DMS 273 (cell line): Measurements from ENCODE around the gene ARFGAP1.

Experiments
- DNase-seq: peaks from one replicate; lab custom pipeline; 2025; ENCODE audit not compliant: unreplicated experiment; lab: John Stamatoyannopoulos, UW

The ARFGAP1 gene

DNA sequence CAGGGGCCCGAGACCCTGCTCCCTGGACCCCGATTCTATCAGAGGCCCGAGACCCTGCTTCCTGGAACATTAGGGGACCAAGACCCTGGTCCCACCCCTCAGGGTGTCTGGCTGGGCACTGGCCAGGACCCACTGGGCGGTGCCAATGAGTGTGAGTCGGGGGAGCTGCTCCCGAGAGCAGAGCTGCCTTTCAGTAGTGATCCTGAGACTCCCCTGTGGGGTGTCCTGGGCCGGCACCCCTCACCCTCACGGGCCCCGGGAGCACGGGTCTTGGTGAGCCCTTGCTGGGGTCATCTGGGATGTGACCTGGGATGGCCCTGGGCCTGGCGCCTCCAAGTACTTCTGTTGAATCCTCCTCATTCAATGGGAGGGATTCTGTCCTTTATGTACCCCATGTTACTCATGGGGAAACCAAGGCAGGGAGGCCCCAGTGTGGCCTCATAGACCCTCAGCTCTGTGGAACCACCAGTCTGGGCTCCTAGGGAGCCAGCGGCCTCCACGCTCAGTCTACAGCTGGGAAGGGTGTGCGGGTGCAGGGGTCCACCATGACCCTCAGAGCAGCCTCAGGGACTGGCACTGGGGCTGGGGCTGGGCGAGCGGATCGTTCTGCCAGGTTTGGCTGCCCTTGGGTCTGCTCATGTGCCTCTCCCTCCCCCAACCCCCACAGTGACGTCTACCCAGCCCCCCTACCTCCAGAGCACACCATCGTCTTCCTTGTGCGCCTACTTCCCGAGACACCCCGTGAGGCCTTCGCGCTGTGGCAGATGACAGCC is 46.0 kb downstream of the ARFGAP1 start:
- DNase-seq = no peak

DNA sequence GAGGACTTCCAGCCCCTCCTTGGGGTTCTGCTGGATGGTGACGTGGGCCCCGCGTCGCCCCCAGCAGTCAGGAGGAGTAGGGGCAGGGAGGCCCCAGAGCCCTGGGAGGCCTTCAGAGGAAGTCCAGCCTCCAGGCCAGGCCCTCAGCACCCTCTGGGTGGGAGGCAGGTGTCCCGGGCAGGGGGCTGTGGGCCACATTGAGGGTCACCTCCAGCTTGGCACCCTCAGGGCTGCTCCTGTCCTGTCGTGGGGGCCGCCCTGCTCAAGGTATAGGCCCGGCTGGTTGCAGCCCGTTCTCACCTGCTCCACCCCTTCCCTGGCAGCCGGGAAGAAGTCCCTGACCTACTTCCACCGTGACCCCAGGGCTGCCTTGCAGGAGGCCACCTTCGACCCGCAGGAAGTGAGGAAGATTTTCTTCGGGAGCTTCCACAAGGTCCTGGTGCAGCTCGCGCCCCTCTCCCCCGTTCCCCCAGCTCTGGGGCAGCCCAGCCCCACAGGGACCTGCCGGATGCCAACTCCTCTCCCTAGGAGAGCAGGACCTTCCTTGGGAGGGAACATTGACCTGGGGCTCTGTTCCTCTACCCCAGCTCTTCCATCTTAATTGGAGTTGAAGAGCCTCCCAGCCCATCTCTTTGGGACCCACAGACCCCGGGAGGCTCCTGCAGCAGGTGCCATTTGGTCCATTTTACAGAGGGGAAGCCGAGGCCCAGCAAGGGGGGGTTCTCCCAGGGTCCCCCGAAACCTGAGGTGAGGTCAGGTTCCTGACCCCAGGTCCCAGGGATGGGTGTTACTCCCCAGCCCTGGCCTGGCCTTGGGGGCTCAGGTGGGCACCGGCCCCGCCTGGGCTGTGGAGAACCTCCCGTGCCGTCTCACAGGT is 46.8 kb downstream of the ARFGAP1 start:
- DNase-seq = no peak

DNA sequence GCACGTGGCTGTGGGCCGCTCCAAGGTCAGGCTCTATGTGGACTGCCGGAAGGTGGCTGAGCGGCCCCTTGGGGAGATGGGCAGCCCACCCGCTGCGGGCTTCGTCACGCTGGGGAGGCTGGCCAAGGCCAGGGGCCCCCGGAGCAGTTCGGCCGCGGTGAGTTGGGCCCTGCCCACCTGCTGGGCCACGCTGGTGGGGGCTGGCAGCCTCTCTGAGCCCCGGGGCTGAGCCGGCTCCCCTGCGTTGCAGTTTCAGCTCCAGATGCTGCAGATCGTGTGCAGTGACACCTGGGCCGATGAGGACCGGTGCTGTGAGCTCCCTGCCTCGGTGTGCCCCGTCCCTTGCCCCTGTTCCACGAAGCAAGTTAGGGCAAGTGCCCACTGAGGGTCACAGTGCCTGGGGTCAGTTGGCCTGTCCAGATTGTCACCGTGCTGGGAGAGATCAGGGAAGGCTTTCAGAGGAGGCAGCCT is 47.5 kb downstream of the ARFGAP1 start:
- DNase-seq = no peak

DNA sequence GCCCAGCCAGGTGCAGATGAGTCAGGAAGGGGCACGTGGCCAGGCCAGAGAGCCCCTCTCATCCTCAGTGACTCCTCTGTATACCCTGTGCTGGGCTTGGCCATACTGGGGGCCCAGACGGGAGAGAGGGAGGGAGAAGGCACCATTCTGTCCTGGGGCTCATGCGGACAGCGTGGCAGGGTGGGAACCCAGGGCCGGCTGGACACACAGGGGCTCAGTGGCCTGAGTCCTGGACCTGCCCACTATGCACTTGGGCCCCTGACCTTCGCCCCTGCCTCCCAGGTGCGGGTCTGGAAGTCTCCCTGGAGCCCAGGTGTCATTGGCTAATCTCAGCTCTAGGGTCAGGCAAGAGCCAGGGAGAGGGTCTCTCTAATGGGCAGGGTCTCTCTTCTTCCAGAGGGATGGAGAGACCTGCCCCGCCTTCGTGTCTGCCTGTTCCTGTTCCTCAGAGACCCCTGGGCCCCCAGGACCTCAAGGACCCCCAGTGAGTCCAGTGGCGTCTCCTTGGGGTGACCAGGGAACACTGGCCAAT is 48.1 kb downstream of the ARFGAP1 start:
- no peak for DNase-seq

DNA sequence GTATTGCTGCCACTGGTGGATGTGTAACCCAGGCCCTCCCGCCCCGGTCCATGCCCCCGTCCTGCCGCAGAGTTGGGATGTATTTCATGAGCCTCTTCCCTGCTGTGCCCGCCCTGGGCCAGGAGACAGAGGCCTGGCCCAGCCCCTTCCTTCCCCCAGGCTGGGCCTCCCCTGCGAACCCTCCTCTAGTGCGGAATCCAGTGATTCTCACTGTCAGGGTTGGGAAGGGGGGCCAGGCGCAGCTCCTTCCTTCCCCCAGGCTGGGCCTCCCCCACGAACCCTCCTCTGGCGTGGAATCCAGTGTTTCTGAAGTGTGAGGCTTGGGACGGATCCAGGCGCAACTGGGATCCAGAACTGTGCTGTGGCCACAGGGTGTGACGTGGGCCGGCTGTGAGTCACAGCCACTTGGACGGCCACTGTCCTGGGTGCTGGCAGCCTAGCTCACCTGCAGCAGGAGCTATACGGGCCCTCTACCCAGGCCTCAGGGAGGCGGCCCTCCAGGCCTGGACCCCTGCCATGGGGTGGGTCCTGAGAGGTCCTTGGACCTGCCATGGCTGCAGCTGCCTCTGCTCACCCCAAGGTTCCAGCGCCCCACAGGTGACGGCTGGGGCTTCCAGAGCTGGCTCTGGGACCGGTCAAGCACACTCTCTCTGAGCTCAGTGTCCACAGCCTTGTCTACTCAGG is 48.7 kb downstream of the ARFGAP1 start:
- no peak for DNase-seq

DNA sequence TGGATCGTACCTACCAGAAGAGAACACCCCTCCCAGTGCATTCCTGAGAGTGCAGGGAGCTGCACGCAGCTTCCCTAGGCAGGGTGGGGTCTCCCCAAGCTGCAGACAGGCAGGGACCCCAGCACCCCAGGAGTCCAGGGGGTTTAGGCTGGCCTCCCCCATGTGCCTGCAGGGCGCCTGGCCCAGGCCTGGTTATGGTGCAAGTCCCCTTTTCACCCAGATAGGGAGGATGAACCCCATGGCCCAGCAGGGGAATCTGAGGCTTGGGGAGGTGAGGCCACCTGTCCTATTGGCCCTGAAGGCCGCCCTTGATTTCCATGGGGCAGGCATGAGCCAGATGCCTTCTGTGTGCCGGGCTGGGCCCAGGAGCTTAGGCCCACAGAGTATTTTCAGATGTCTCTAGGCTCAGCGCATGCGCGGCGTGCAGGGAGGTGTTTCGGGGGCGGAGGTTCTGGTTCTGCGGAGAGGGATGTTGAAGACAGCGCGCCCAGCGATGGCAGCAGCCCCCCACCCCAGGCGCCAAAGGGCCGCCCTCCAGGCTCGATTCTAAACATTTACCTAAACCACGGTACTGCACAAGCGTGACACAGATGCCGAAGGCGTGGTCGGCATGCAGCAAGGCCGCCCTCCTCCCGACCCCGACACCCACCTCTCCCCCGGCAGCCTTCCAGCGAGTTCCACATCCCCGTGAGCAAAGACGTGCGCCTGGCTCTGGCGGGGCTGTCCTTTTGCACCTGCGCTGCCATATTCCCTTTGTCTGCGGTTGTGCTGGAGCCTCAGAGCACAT is 49.7 kb downstream of the ARFGAP1 start:
- DNase-seq = no peak

DNA sequence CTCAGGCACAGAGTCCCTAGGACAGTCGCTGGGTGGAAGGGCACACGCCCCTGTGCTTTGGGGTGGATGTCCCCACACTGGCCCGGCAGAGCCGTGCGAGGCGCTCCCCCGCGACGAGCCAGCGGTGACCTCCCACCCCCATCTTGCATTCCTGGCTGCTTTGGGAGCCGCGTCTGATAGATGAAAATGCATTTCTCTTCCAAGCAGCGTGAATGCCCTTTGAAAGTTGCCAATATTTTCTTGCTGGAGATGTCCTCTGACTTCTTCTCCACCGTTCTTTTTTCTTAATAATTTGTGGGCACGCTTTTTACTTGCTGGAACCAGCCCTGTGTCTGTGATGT is 50.3 kb downstream of the ARFGAP1 start:
- DNase-seq = no peak

DNA sequence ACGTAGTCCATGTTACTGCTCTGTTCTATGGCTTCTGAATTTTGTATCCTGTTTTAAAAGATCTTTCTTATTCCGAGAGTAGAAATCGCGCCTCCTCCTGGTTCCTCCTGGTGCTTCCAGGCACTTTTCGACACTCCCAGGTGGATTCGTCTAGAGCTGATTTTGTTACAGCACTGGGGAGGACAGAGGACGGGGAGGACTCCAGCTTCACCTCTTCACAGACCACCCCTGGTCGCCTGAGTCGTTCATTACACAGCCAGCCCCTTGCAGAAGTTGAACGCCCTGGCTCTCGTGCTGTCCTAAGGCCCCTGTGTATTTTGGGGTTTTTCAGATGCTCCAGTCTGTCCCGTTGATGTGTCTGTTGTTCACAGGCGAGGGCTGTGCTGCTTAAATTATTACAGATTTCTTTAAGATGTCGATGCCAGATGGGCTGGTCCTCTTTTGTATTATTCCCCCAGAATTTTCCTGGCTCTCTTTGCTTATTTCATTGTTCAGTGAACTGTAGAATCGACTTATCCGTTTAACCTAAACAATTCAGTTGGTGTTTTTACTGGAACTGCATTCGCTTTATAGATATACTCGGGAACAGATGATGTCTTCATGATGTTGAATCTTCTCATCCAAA is 50.9 kb downstream of the ARFGAP1 start:
- DNase-seq = no peak

DNA sequence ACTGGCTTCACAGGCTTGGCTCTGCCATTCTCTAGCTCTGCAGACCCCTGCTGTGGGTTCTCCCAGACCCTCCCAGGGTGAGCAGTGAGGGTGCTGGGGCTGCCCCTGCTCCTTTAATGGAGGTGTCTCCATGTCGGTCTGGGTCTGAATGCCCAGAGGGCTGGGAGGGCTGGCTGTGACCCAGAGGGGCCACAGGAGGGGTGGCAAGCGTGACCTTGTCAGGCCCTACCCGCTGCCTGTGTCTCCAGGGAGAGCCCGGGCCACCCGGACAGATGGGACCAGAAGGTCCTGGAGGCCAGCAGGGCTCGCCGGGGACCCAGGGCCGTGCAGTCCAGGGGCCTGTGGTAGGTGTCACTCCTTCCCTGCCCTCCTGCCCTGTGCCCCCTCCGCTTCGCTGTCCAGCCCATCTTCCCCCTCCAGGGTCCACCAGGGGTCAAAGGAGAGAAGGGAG is 52.4 kb downstream of the ARFGAP1 start:
- no peak for DNase-seq

DNA sequence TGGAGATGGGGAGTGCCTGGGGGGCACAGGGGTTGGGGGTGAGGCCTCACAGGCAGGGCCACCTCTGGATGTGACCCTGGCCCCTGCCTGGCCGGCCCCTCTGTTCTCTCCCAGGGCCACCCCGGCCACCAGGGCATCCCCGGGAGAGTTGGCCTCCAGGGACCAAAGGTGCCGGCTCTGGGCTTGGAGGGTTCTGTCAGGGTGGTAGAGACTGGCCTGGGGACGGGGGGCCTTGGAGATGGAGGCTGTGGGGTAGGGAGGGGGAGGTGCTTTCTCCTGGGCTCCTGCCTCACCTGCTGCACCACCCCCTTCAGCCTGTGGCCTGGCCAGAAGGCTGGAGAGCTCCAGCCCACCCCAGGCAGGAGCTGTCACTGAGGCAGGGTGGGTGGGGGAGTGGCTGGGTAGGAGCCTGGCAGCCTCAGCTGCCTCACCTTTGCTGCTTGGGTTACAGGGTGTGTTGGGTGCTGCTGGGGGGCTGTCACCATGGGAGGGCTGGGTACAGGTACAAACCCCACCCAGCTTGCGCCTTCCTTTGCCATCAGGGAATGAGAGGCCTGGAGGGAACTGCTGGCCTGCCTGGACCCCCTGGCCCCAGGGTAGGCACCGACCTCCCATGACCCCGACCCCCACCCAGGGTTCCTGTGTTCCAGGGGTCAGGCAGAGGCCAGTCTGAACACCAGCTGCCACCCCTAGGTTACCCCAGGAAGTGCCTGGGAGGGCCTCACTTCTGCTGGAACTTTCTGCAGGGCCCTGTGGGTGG is 53.1 kb downstream of the ARFGAP1 start:
- DNase-seq = no peak

DNA sequence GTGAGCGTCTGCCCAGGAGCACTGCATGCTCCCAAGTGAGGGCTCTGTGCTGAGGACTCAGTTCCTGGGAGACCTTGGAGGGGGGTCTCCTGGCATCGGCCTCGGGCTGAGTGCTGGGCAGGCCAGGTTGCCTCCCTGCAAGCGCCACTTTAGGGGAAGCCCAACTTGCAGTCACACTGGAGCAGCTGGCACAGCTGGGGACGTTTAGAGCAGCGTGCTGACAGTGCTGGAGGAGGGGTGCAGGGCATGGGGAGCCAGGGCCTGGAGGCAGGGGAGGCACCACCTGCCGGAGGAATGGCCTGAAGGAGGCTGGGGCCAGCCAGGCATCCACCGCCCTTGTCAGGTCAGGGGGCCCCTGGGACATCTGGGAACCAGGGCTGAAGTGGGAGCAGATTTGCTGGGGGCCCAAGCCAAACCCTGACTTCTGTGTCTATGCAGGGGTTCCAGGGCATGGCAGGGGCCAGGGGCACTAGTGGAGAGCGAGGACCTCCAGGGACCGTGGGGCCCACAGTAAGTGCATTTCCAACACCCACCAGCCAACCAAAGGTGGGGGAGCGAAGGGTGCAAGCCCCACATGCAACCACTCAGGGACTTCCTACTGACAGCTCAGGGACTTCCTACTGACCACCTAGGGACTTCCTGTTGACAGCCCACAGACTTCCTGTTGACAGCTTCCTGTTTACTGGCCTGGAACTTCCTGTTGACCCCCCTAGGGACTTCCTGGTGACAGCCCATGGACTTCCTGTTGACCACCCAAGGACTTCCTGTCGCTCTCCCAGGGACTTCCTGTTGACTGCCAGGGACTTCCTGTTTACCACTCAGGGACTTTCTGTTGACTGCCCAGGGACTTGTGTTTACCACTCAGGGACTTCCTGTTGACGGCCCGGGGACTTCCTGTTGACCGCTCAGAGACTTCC is 54.0 kb downstream of the ARFGAP1 start:
- DNase-seq = no peak

DNA sequence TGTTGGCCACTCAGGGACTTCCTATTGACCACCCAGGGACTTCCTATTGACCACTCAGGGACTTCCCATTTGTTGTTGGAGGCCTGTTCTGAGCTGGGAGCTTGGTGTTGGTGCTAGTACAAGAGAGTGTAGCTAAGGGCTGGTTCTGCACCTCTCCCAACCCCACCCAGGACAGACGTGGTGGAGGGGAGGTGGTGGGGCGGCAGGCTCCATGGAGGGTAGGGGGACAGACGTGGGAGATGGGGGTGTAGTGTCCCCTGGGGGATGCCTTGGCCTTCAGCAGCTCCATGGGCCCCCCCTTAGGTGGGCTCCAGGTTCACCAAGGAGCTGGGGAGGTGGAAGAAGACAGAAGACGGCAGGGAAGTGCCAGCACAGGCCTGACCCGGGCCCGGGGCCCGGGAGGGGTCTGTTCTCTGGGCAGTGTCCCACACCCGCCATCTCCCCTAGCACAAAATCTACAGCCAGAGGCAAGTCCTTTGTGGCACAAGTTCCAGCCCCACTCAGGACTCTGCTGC is 54.7 kb downstream of the ARFGAP1 start:
- no peak for DNase-seq

DNA sequence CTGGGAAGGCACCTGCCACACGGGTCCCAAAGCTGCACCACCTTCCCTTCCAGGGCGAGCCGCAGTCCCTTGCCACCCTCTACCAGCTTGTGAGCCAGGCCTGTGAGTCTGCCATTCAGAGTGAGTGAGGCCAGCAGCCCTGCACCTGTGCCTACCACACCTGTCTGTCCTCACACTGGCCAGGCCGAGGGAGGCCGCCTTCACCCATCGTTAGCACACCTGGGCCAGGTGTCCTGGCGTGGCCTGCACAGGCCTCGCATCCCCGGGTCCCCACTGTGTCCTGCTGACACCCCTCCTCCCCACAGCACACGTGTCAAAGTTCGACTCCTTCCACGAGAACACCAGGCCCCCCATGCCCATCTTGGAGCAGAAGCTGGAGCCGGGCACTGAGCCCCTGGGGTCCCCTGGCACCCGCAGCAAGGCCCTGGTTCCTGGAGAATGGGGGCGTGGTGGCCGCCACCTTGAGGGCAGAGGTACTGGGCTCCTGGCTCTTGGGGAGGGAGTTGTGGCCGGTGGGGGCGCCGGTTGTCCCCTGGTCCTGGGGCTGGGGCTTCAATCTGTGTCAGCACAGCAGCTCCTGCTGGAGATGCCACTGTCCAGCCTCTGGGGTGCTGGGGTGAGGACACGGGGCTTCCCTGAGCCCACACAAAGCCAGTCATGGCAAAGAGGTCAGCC is 55.5 kb downstream of the ARFGAP1 start:
- no peak for DNase-seq

DNA sequence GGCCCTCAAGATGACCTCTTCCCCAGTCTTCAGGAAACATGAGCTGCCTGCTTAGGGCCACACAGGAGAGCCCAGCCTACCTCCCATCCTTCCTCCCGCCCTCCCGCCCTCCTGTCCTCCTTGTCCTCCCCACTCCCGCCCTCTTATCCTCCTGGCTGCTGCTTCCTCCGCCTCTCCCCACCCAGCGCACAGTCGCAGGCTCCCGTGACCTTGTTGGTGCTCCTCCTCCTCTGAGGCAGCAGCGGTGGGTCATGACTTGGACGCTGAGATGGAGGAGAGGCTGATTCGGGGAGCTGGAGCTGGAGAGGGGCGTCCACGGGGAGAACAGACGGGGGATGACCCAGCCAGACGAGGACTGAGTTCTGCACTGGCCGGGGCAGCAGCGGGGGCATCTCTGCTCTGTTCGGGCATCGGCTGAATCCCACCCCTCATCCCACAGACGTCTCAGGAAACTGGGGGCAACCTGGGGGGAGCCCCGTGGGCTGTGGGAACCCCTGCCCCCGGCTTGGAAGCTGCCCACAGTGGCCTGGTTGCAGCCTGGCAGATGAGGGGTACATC is 56.2 kb downstream of the ARFGAP1 start:
- DNase-seq = no peak

DNA sequence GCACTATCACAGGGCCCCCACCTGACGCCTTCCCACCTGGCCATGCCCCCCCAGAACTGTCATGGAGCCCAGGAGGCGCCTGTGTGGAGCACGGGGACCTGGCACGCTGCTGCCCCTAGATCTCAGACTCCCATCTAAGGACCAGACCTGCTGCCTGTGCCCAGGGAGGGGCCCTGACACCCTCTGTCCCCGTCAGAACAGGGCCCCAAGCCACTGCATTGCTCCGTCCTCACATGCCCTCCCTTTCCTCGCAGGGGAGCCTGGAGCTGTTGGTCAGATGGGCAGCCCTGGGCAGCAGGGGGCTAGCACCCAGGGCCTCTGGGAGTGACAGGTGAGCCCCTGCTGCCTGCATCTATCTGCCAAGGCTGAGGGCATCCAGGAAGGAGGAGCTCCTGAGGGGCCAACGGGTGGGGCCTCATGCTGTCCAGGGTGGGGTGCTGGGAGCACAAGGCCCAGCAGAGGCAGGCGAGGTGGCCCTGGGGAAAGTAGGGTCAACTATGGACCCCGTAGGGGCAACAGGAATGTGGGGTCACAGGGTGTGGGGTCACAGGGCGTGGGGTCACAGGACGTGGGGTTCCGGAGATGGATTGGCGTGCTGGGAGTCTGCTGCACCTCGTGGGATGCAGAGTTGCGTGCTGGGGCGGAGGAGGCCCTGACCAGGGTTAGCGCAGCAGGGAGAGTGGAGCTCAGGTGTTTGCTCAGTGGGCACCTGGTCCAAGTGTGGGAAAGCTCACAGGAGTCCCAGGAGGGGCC is 56.9 kb downstream of the ARFGAP1 start:
- no peak for DNase-seq

DNA sequence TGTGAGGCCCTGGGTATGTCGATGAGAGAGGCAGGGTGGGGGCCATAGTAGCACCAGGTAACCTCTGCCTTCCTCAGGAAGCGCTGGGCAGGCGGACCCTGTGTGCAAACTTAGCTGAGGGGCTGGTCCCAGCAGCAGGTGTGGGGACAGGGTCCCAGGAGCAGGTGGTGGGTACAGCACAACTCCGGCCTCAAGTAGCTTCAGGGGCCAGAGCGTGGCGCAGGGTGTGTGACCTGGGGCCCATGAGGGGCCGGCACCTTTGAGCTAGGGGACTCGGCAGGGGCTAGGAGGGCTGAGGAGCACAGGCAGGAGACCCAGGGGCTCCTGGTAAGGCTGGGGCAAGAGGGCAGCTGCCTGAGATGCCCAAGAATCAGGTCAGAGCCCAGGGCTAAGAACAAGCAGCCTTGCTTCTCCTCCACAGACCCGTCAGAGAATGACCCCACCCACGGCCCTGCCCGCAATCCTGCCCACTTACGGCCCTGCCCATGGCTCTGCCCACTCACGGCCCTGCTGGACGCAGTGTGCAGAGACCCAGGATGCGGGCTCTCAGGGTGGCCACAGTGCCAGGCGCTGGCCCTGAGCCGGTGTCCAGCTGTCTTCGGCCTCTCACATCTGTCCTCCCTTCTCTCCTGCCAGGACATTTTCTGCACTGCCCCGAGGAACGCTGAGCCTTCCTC is 57.6 kb downstream of the ARFGAP1 start:
- DNase-seq = no peak
